Glutamatergic neuron (in vitro differentiated cells): Measurements from ENCODE around the gene CTSL. TPM values are rescaled to one million over a fixed set of nuclear protein-coding genes. Genes with fewer than 3 reads are reported as not detected.

Experiments
- DNase-seq: peaks from one replicate; pipeline ENCODE4 v3.0.0; 2022
- H3K27ac Mint-ChIP-seq: one replicate; pipeline ENCODE4 v1.8.0; 2020; ENCODE audit warnings: mild to moderate bottlenecking, mixed read lengths, inconsistent platforms; ENCODE audit not compliant: unreplicated experiment
- H3K27me3 Mint-ChIP-seq: one replicate; pipeline ENCODE4 v1.8.0; 2020; ENCODE audit warnings: mild to moderate bottlenecking, moderate library complexity, mixed read lengths, inconsistent platforms; ENCODE audit not compliant: unreplicated experiment
- H3K36me3 Mint-ChIP-seq: one replicate; pipeline ENCODE4 v1.8.0; 2020; ENCODE audit warnings: mild to moderate bottlenecking, mixed read lengths, inconsistent platforms; ENCODE audit not compliant: unreplicated experiment
- H3K4me1 Mint-ChIP-seq: one replicate; pipeline ENCODE4 v1.8.0; 2020; ENCODE audit warnings: mild to moderate bottlenecking, low read depth, mixed read lengths, inconsistent platforms; ENCODE audit not compliant: unreplicated experiment
- H3K4me3 Mint-ChIP-seq: one replicate; pipeline ENCODE4 v1.8.0; 2020; ENCODE audit warnings: mild to moderate bottlenecking, mixed read lengths, inconsistent platforms; ENCODE audit not compliant: unreplicated experiment
- H3K9me3 Mint-ChIP-seq: one replicate; pipeline ENCODE4 v1.8.0; 2020; ENCODE audit warnings: mild to moderate bottlenecking, moderate library complexity, mixed read lengths, inconsistent platforms; ENCODE audit not compliant: unreplicated experiment
- CTCF ChIP-seq: fragments of 200-600 bp; sonication (generic); IDR thresholded peaks from one replicate; pipeline ENCODE4 v1.5.0; 2021; ENCODE audit not compliant: partially characterized antibody, unreplicated experiment
- total RNA-seq: library from RNA; stranded (reverse); fragmentation: NEBNext Ultra II Directional; extraction: Animal tissue kit (Norgen Biotek cat#: 25700); gene quantifications from one replicate; pipeline ENCODE4 v1.2.1, GENCODE V29; 2021; ENCODE audit not compliant: unreplicated experiment

Gene CTSL
- total RNA-seq, 1 donor from 2014 or later: 28.7 TPM

- H3K4me3 Mint-ChIP-seq: no peak overlapping the region
- no peak for TF ChIP-seq CTCF
- H3K36me3 Mint-ChIP-seq: peaks cover 9% of the 10 kb centered on the region
- peaks cover 2% of the 10 kb centered on the region for H3K27me3 Mint-ChIP-seq
- H3K4me1 Mint-ChIP-seq: peaks cover 2% of the 10 kb centered on the region
- no peaks in the 10 kb centered on the region for H3K9me3 Mint-ChIP-seq
- H3K27ac Mint-ChIP-seq: no peak overlapping the region
- DNase-seq: no peak
These were observed 39.6 kb downstream of the CTSL start for GRCh38 chr9:87765521-87765920.

GRCh38 chr9:87766697-87767096 lies 40.8 kb downstream of the CTSL start:
- H3K4me1 Mint-ChIP-seq: peaks cover 2% of the 10 kb centered on the region
- no peak for TF ChIP-seq CTCF
- DNase-seq: no peak
- H3K36me3 Mint-ChIP-seq: no peaks in the 10 kb centered on the region
- no peak overlapping the region for H3K4me3 Mint-ChIP-seq
- H3K27me3 Mint-ChIP-seq: peaks cover 2% of the 10 kb centered on the region
- H3K27ac Mint-ChIP-seq: no peak overlapping the region
- no peaks in the 10 kb centered on the region for H3K9me3 Mint-ChIP-seq

- DNase-seq: no peak
These were observed 44.8 kb downstream of the CTSL start for GRCh38 chr9:87770616-87771315.

GRCh38 chr9:87771316-87772006 lies 45.5 kb downstream of the CTSL start:
- Mint-ChIP-seq H3K36me3 (no peaks in the 10 kb centered on the region), H3K27ac (no peak overlapping the region), H3K9me3 (no peaks in the 10 kb centered on the region), H3K27me3 (peaks cover 2% of the 10 kb centered on the region), H3K4me1 (no peaks in the 10 kb centered on the region), H3K4me3 (no peak overlapping the region)
- no peak for DNase-seq
- no peak for TF ChIP-seq CTCF

More at GRCh38 chr9:87770616-87771315, 44.8 kb downstream of the CTSL start:
- H3K4me1 Mint-ChIP-seq: no peaks in the 10 kb centered on the region
- TF ChIP-seq CTCF: no peak
- no peak overlapping the region for H3K27ac Mint-ChIP-seq
- H3K9me3 Mint-ChIP-seq: no peaks in the 10 kb centered on the region
- no peaks in the 10 kb centered on the region for H3K36me3 Mint-ChIP-seq
- peaks cover 2% of the 10 kb centered on the region for H3K27me3 Mint-ChIP-seq
- no peak overlapping the region for H3K4me3 Mint-ChIP-seq
